ENCODE data around the gene UBE2D3.
A peak's percentile ranks its signal among the peaks of the same experiment; 100 is the strongest.

Gene UBE2D3

DNA sequence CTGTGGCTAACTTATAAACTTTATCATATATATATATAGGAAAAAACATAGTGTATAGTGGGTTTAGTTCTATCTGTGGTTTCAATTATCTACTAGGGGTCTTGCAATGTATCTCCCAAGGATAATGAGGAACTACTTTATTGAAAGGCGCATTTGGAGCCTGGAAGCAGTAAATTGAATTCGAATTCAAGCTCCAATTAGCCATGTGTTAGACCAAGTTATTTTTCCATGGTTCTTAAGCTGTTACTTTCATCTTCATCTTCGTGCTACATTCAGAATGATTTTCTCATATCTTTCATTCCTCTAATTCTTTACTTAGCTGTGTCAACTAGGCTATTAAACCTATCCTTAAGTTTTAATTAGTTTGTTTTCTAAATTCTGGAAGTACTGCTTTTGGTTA, 39.4 kb downstream of the UBE2D3 start:
- no peak for DNase-seq

DNA sequence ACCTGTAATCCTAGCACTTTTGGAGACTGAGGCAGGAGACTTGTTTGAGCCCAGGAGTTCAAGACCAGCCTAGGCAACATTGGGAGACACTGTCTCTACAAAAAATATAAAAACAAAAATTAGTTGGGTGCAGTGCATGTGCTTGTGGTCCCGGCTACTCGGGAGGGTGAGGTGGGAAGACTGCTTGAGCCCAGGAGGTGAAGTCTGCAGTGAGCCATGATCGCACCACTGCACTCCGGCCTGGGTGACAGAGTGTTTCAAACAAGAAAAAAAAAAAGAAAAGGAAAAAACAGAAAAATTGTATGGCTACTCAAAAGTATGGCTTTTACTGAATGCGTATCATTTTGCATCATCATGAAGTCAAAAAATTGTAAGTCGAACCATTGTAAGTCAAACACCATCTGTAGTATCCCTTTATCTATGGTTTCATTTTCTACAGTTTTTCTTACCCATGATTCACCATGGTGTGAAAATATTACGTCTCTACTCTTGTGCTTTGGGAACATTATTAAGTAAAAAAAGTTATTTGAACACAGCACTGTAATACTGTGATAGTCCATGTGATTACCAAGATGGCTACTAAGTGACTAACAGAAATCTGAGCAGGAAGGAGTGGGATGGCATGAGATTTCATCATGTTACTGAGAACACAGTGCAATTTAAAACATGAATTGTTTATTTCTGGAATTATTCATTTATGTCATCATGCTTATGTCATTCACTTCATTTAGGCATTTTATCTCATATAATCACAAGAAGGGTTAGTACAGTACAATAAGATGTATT, 40.1 kb downstream of the UBE2D3 start:
- DNase-seq: peak; percentile 24

DNA sequence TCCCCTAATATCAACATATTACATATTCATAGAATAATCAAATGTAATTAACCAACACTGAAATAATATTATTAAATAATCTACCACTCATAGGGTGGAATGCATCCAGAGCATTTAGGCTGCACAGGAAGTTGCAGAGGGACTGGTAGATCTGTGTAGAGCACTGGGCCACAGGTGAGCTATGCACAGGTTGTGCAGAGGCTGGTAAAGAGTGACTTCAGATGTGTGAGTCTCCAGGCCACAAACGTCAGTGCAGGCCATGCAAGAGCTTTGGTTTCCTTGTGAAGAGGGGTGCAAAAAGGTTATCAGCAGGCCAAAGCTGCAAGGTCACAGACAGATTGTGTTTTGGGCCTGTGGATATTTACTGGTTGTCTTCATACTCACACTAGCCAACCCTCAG, 41.1 kb downstream of the UBE2D3 start:
- DNase-seq: no peak

DNA sequence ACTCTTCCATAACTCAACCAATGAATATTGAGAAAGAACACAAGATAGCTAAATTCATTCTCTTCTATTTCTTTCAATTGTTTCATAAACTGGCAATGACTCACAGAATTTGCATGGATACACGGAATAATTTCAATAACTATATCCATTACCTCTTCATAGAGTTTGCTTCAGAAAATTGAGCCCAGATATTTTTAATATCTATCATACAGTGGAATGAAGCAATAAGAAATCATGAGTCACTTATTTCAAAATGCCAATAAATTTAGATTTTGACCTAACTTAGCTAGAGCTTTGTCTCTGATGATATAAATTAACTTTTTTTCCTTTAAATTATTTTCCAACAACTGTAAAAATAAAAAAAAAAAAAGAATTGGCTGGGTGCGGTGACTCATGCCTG, 44.3 kb downstream of the UBE2D3 start:
- DNase-seq: no peak

DNA sequence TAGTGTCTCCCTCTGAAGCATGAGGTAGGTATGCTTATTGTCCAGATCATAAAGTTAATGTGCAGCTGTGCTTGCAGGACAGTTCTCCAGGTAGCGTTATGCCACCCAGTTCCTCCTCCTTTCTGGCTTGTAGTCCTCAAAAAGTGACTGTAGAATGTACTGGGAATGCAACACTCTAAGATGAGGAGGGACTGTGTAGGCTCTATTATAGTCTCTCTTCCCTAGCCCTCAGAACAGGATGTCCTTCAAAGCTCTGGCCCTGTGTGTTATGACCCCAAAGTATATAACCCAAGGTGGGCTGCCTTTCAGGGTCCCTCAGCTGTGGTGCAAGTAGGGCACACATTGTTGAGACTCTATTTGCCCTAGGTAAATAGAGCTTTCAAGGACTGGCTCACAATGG, 45.8 kb downstream of the UBE2D3 start:
- DNase-seq: no peak

DNA sequence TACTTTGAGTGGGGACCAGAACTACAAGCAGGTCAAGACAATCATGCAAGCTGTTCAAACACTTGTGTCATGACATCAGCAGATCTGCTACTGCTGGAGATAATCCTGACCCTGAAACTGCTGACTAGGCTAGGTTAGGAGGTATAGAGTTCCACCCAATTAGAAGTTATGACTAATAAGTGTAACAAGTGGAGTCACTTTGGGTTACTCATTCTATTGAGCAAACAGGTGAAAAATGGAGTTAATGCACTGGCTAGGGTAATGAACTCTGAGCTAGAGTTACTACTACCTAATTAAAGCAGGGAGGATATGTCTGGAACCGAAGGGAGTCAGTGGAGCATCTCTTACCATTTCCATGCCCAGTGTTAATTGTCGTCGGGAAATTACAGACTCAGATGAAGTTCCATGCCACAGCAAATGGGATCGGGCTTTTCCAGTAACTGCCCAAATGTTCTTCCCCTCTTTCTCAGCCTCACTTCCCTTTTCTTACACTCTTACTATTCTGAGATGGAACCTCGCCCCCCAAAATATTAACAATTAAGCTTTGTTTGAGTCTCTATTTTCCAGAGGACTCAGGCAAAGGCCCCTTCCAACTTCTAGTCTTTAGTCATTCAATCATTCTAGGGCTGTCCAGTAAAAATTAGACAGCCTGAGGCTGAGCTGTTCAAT, 46.7 kb downstream of the UBE2D3 start:
- DNase-seq: peak; percentile 46

DNA sequence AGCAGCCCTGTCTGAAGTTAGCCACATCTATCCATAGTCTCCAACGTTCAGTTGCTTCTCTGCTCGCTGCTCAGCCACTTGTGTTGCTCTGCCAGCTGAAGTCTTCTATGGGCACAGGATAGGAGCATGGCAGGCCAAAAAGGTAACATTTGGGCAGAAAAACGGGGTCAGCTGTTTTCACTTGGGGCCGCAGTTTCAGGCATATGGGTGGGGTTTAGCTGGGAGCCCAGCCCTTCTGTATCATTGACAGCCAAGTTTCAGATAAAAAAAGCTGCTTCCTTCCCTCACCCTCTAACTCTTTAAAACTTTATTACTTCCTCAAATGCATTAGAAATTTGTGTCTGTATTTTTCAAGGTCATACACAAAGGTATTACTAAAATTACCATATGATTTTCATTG, 48.1 kb downstream of the UBE2D3 start:
- DNase-seq: no peak

DNA sequence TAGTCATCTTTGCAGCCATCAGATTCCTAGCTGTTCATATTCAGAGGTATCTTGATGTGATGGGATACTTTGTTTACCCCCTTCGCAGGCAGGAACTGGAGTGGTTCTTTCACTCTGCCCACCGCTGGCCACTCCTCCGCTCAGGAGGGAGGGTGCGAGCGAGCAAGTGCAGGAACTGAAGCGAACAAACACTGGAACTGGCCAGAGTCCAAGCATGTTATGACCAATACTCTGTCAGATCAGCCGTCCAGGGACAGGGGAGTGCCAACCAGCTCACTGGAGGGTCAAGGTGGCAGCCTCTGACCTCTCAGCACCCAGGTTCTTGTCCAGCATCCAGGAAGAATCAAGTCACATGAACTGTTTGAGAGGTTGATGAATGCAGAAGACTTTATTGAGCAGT, 48.6 kb downstream of the UBE2D3 start:
- DNase-seq: no peak

DNA sequence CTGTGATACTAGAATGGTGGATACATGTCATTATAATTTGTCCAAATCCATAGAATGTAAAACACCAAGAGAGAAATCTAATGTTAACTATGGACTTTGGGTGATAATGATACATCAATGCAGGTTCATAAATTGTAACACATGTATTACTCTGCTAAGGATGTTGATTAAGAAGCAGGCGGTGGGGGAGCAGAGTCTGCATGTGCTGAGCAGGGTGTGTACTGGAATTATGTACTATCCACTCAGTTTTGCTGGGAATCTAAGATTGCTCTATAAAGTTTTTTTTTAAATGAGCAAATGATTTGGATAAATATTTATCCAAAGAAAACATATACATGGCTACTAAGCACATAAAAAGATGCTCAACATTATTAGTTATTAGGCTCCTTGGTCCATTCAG, 51.5 kb downstream of the UBE2D3 start:
- DNase-seq: no peak

DNA sequence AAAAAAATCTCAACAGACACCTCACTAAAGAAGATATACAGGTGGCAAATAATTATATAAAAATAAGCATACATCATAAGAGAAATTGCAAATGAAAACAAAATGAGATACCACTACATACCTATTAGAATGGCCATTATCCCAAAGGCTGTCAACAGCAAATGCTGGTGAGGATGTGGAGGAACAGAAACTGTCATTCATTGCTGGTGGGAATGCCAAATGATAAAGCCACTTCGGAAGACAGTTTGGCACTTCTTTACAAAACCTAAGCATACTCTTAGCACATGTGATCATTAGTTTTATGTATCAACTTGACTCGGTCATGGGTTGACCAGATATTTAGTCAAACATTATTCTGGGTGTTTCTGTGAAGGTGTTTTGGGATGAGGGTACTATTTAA, 53.1 kb downstream of the UBE2D3 start:
- no peak for DNase-seq

DNA sequence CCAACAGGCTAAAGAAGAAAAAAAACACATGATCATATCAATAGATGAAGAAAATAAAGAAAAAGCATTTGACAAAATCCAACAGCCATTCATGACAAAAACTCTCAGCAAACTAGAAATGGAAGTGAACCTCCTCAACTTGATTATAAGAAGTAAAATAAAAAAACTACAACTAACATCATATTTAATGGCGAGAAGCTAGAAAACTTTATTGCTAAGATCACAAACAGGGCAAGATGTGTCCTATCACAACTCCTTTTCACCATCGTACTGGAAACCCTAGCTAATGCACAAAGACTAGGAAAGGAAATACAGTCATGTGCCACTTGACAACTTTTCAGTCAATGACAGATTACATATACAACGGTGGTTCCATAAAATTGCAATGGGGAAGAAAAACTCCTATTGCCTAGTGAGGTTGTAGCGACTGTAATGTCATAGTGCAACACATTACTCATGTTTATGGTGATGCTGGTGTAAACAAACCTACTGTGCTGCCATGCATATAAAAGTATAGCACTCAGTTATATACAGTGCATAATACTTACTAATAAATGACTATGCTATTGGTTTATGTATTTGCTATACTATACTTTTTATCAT, 54.5 kb downstream of the UBE2D3 start:
- no peak for DNase-seq

DNA sequence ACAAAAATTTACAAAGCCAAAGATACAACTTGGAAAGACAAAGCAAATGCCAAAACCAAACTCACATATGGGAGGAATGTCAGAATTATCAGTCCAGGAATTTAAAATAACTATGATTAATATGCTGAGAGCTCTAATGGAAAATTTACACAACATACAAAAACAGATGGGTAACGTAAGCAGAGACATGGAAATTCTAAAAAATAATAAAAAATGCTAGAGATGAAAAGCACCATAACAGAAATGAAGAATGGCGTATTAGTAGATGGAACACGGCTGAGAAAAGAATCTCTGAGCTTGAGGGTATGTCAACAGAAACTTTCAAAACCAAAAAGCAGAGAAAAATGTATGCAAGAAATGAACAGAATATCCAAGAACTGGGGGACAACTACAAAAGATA, 62.5 kb downstream of the UBE2D3 start:
- no peak for DNase-seq

DNA sequence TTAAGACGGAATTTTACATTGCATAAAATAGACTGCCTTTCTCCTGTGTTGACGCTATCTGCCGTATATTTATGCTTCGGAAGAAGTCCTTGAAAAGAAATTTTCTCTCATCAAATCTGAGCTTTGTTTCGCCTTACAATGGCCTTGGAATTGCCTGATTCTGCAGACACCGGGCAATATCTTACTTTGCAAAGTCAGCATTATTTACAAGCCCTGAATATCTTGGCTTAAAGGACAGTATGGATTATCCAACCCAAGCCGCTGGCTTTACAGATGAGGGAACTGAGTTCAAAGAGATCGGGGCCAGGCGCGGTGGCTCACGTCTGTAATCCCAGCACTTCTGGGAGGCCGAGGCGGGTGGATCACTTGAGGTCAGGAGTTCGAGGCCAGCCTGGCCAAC, 65.4 kb downstream of the UBE2D3 start:
- no peak for DNase-seq

DNA sequence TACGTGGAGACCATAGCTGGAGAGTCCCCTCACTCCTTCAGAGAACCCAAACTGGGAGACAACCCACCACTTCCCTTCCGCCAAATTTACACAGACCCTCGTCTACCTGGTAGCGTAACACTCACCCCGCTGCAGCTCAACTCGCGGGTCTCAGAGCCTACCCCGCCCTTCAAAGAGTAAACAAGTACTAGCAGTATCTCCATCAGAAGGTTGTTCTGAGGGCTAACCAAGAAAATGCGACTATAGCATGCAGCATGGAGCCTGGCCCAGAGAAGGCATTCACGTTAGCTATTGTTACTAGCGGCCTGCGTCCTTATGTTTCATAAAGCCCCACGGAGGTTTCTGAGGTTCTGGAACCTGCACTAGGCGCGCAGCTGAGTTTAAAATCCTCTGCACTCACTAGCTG, 66.1 kb downstream of the UBE2D3 start:
- DNase-seq: peak; percentile 8

DNA sequence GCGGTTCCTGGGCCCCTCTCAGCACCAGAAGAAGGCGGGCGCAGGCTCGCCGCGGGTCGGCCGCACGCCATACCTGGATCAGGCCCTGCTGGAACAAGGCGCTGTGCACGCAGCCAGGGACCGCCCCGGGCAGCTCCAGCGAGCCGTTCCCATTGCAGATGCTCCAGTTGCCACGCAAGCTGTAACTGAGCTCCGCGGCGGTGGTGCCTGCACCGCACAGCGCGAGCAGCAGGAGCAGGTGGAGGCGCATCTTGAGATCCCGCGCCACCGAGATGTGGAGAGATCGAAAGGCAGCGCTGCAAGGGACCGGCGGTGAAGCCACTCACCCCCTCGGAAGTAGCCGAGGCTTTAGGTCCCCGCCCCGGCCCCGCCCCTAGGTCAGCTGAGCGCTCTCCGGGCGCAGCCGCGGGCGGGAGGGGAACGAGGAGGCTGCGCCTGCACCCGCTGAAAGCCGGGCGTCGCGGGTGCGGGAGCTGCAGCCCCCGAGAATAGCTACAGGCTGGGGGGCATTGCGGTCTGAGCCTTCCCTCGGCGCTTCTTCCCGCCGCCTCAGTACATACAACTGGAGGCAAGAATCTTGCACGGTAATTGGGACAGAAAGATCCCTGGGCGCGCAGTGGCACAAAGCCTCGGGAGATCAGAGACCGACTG, 66.6 kb downstream of the UBE2D3 start, which contains the start of gene MANBA:
MANBA (minus strand) TSS at position 324 of the 651 bp plus-strand sequence; CDS start at position 250, 74 bp downstream.
- peak; percentile 89 for DNase-seq

DNA sequence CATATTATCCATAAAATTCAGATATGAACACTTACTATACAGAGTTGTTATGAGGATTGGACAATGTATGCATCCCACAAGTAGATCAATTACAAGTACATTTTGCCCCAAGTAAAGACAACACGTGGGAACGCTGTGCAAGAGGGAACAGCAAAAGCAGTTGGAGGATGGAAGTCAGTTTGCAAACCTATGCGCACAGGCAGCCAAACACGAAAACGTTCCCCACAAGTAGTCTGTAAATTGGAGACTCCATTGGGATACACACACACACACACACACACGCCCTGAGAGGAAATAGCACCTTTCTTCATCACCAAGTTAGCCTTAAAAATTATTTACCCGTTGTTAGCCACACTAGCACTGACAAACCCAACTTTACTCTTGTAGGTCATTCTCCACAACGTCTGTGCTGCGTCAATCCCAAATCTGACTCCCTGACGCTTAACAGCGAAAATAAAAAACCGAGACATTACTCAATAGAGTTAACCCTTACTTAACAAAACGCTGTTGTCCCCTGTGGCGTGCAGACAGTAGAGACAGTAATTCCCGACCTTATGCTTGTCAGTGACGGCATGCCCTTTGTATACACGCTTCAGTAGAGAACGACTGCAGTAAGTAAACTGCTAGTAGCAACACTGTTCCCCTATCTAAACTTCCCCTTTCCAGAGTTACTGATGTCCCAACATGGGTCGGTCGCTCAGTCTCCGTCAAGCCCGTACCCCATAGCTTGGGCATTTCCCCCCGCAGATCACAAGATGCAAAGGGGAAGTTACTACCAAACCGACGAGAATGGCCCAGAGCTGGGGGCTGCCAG, 67.3 kb downstream of the UBE2D3 start:
- peak; percentile 40 for DNase-seq

DNA sequence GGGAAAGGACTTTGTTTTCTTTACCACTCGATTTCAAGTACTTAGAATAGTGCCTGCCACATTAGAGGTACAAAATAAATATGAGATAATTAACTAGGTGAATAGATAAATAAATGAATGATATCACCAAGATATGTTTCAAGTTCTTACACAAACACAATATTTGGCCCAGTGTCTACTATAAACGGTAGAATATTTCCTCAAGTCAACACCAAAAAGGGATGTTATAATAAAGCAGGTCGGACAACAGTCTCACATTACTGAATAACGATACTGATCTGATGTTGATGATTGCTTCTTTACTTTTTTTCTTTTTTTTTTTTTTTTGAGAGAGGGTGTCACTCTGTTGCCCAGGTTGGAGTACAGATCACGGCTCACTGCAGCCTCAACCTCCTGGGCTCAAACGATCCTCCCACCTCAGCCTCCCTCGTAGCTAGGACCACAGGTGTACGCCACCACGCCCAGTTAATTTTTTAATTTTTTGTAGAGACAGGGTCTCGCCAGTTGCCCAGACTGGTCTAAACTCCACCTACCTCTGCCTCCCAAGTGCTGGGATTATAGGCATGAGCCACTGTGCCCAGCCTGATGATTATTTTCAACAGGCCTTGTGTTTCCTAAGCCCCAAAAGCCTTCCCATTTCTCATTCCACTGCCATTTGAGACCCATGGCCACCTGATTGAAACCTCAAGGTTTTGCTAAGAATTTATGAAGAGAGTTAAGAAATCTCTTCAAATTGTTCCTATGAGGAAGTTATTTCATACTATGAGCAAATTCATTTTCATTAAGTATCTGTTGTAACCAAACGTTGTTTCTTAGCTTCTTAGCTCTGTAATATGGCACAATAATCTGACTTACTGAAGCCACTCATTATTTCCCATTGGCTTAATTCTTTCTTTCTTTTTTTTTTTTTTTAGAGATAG, 68.8 kb downstream of the UBE2D3 start:
- DNase-seq: no peak

DNA sequence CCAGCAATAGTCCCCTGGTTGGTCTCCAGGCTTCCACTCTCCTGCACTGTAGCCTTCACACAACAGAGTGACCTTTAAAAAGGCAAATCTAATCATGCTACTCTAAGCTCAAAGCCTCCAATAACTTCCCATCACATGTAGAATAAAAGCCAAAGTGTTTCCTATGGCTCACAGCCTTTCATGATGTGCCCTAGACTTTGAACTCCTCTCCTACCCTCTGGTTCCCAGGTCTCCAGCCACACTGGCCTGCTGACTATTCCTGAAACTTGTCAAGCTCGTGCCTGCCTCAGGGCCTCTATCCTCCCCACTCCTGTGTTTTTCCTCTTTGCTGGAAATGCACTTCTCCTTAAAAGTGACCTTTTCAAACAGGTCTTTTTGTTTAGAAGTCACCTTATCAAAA, 69.7 kb downstream of the UBE2D3 start:
- no peak for DNase-seq

DNA sequence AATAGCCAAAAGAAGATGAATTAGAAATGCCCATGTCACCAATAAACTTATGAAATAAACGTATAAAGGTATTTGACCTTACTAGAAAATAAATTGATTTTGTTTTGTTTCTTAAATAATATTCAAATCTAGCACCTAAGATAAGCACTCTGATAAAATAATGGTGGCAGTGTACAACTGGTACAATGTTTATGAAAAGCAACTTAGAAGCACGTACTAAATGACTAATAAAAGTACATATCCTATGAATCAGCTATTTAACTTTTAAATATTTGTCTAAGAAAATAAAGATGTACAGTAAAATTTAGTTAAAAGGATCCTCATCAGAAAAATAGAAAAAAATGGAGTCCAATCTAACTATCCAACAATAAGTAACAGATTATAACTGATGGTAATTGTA, 73.3 kb downstream of the UBE2D3 start:
- no peak for DNase-seq

DNA sequence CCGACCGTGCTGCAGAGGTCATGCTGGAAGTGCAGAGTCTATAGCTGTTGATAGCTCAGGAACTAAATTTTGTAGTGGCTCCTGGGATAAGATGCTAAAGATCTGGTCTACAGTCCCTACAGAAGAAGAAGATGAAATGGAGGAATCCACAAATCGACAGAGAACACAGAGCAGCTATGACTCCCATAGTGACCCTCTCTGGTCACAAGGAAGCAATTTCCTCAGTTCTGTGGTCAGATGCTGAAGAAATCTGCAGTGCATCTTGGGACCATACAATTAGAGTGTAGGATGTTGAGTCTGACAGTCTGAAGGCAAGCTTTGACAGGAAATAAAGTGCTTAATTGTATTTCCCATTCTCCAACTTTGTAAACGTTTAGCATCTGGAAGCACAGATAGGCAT, 75.4 kb downstream of the UBE2D3 start:
- no peak for DNase-seq

Data from activated CD4-positive, alpha-beta T cell treated with anti-CD3 and anti-CD28 coated beads, Interleukin-10, Interleukin-2, amounts not matched to agents 100 ng/mL and 50 ng/mL, durations not matched to agents 16 hours and 8 hours (primary cell).